ENCODE measurements around the gene RALB. TPM values are rescaled to one million over a fixed set of nuclear protein-coding genes. Genes with fewer than 3 reads are reported as not detected.
A peak's percentile ranks its signal among the peaks of the same experiment; 100 is the strongest.

Gene RALB
- total RNA-seq, 1 experiment from 2014 or later: 24.6 TPM

GRCh38 chr2:120313695-120314615 is 61.3 kb downstream of the RALB start:
- H4K8ac ChIP-seq (replicated peaks; ENCODE audit: insufficient read length, low read depth, low read length): no peak overlapping the region
- H2BK5ac ChIP-seq (ENCODE audit: insufficient read length, low read length): no peak overlapping the region
- H3K79me2 ChIP-seq (ENCODE audit: insufficient read depth, low read length): no peaks in the 10 kb centered on the region
- WGBS (ENCODE audit: extremely low coverage, insufficient read length, low lambda C conversion rate): no CpG with 5 or more reads among the region's 39 CpGs
- no peak overlapping the region for H2AFZ ChIP-seq (ENCODE audit: low read length)
- peaks cover 2% of the 10 kb centered on the region for H4K20me1 ChIP-seq (ENCODE audit: control insufficient read depth, insufficient read depth, insufficient read length)
- H3K4me1 ChIP-seq (ENCODE audit: insufficient read depth, low read length): no peaks in the 10 kb centered on the region
- H3K23ac ChIP-seq (ENCODE audit: insufficient read length, low read depth, low read length): no peak overlapping the region
- no peak overlapping the region for H3K56ac ChIP-seq (ENCODE audit: insufficient read length, low read depth, low read length)
- peaks cover 22 to 46% of the 10 kb centered on the region in 2 experiments for H3K4me1 Mint-ChIP-seq
- no peak overlapping the region for H3K27ac ChIP-seq (ENCODE audit: insufficient read length, low read depth, low read length)
- H3K27ac Mint-ChIP-seq: no peak overlapping the region
- H3K9me3 Mint-ChIP-seq: no peaks in the 10 kb centered on the region; a peak in 2 of 5 replicates
- H3K27me3 Mint-ChIP-seq (ENCODE audit: low read depth): peaks cover 78% of the 10 kb centered on the region
- H3K23me2 ChIP-seq (ENCODE audit: insufficient read length, low read depth, low read length, poor library complexity, severe bottlenecking): peaks cover 4% of the 10 kb centered on the region
- no peak overlapping the region for H2BK12ac ChIP-seq (ENCODE audit: insufficient read length, low read depth, low read length)
- H2BK20ac ChIP-seq (ENCODE audit: low read depth, low read length, poor library complexity, severe bottlenecking): no peak overlapping the region
- H3K4me2 ChIP-seq (ENCODE audit: insufficient read depth, insufficient read length, low read length): peak overlapping the region; percentile 48
- H3K36me3 Mint-ChIP-seq (ENCODE audit: insufficient read depth in 1 of 3, low read depth in 3 of 3): no peaks in the 10 kb centered on the region; a peak in 1 of 7 replicates
- H2BK120ac ChIP-seq (ENCODE audit: low read depth, low read length, poor library complexity, severe bottlenecking): no peak overlapping the region
- no peak overlapping the region for H3K4me3 Mint-ChIP-seq
- no peak overlapping the region for H3K18ac ChIP-seq (ENCODE audit: insufficient read length, low read depth, low read length)
- H3T11ph ChIP-seq (ENCODE audit: low read length): no peak overlapping the region
- H3K4ac ChIP-seq (ENCODE audit: low read depth, low read length): no peak overlapping the region
- H3K9ac ChIP-seq (ENCODE audit: extremely low read depth, insufficient read length, low read length): no peak overlapping the region
- H3K27me3 ChIP-seq (ENCODE audit: insufficient read depth, low read length): peaks cover 6% of the 10 kb centered on the region; the same call in 1 of the 2 replicates
- H3K14ac ChIP-seq (ENCODE audit: insufficient read depth, low read length): no peak overlapping the region
- no peak overlapping the region for H4K91ac ChIP-seq (ENCODE audit: insufficient read length, low read depth, low read length)
- no peak for TF ChIP-seq CTCF (conservative IDR thresholded peaks at IDR 0.05)
- no peaks in the 10 kb centered on the region for H3K9me3 ChIP-seq (ENCODE audit: control insufficient read depth, low read depth, low read length)
- no peak overlapping the region for H2BK15ac ChIP-seq (ENCODE audit: low read depth, low read length)
- no peak overlapping the region for H4K5ac ChIP-seq (ENCODE audit: insufficient read length, low read depth, low read length)
- no peak for DNase-seq
- H2AK5ac ChIP-seq (ENCODE audit: insufficient read length, low read length): no peak overlapping the region
- no peaks in the 10 kb centered on the region for H3K79me1 ChIP-seq (ENCODE audit: insufficient read depth, low read depth, low read length, poor library complexity, severe bottlenecking)

Measured in H9 (cell line).